ENCODE measurements around the gene CTNNBIP1. TPM values are rescaled to one million over a fixed set of nuclear protein-coding genes. Genes with fewer than 3 reads are reported as not detected.

CTNNBIP1 gene
- total RNA-seq, 1 experiment from 2014 or later = 17.1 TPM

GRCh38 chr1:9859281-9860014 lies 50.6 kb downstream of the CTNNBIP1 start:
- Histone ChIP-seq H3K36me3 (ENCODE audit: control insufficient read depth, insufficient read depth, low read length) (no peaks in the 10 kb centered on the region), H3K9me3 (no peaks in the 10 kb centered on the region), H3K4me3 (ENCODE audit: low read depth, low read length) (no peak overlapping the region), H3K4me1 (no peaks in the 10 kb centered on the region), H3K27me3 (replicated peaks; ENCODE audit: control insufficient read depth, insufficient read depth, low read length) (no peaks in the 10 kb centered on the region)
- intact Hi-C loops (cut with micrococcal nuclease; ENCODE audit: unreplicated experiment) = loop anchor here (10.0 kb wide), 1 partner anchor 135 kb away; no protein-coding TSS in a partner anchor
- no peak for DNase-seq
- ChIA-PET POLR2A (no interaction called here), CTCF (interaction anchor here (1.1 to 1.2 kb wide), 2 partner anchors 68 to 74 kb away, joined by 3 read pairs; no protein-coding TSS in a partner anchor)
- Mint-ChIP-seq H3K4me3 (ENCODE audit: unreplicated experiment) (no peak overlapping the region), H3K27ac (ENCODE audit: unreplicated experiment) (no peak overlapping the region), H3K27me3 (ENCODE audit: insufficient read depth, unreplicated experiment) (no peaks in the 10 kb centered on the region), H3K4me1 (ENCODE audit: low read depth, unreplicated experiment) (no peaks in the 10 kb centered on the region), H3K36me3 (ENCODE audit: insufficient read depth, unreplicated experiment) (peaks cover 5% of the 10 kb centered on the region), H3K9me3 (ENCODE audit: unreplicated experiment) (no peaks in the 10 kb centered on the region)
- BruUV-seq (replicated peaks) = no TSS peak
- TF ChIP-seq CTCF (IDR thresholded peaks at IDR 0.05; ENCODE audit: insufficient read depth in 1 of 2, low read depth in 1 of 2, low read length in 1 of 2, severe bottlenecking in 1 of 2, unreplicated experiment in 1 of 2) = no peak

GRCh38 chr1:9858293-9859035 lies 51.6 kb downstream of the CTNNBIP1 start:
- Mint-ChIP-seq H3K4me1 (ENCODE audit: low read depth, unreplicated experiment) (no peaks in the 10 kb centered on the region), H3K36me3 (ENCODE audit: insufficient read depth, unreplicated experiment) (peaks cover 2% of the 10 kb centered on the region), H3K9me3 (ENCODE audit: unreplicated experiment) (no peaks in the 10 kb centered on the region), H3K27me3 (ENCODE audit: insufficient read depth, unreplicated experiment) (no peaks in the 10 kb centered on the region), H3K4me3 (ENCODE audit: unreplicated experiment) (no peak overlapping the region), H3K27ac (ENCODE audit: unreplicated experiment) (peak overlapping the region; percentile 5)
- Histone ChIP-seq H3K27me3 (replicated peaks; ENCODE audit: control insufficient read depth, insufficient read depth, low read length) (no peaks in the 10 kb centered on the region), H3K36me3 (ENCODE audit: control insufficient read depth, insufficient read depth, low read length) (no peaks in the 10 kb centered on the region), H3K9me3 (no peaks in the 10 kb centered on the region), H3K4me1 (no peaks in the 10 kb centered on the region), H3K4me3 (ENCODE audit: low read depth, low read length) (no peak overlapping the region)
- CTCF ChIA-PET = interaction anchor here (1.1 kb wide), 1 partner anchor 67 kb away, joined by 3 read pairs; no protein-coding TSS in a partner anchor
- intact Hi-C loops (cut with micrococcal nuclease; ENCODE audit: unreplicated experiment) = no loop called here
- DNase-seq = no peak
- no TSS peak for BruUV-seq (replicated peaks)
- TF ChIP-seq CTCF (IDR thresholded peaks at IDR 0.05; ENCODE audit: insufficient read depth in 1 of 2, low read depth in 1 of 2, low read length in 1 of 2, severe bottlenecking in 1 of 2, unreplicated experiment in 1 of 2) = no peak
- POLR2A ChIA-PET = no interaction called here

- H3K36me3 Mint-ChIP-seq (ENCODE audit: insufficient read depth, unreplicated experiment) = no peaks in the 10 kb centered on the region
- H3K4me1 Mint-ChIP-seq (ENCODE audit: low read depth, unreplicated experiment) = no peaks in the 10 kb centered on the region
Observed at GRCh38 chr1:9855186-9855585, 54.9 kb downstream of the CTNNBIP1 start.

More at GRCh38 chr1:9855186-9855585, 54.9 kb downstream of the CTNNBIP1 start:
- no peaks in the 10 kb centered on the region for H3K9me3 Mint-ChIP-seq (ENCODE audit: unreplicated experiment)
- Histone ChIP-seq H3K9me3 (no peaks in the 10 kb centered on the region), H3K4me1 (no peaks in the 10 kb centered on the region), H3K4me3 (ENCODE audit: low read depth, low read length) (no peak overlapping the region), H3K36me3 (ENCODE audit: control insufficient read depth, insufficient read depth, low read length) (no peaks in the 10 kb centered on the region), H3K27me3 (replicated peaks; ENCODE audit: control insufficient read depth, insufficient read depth, low read length) (no peaks in the 10 kb centered on the region)
- ChIA-PET CTCF (no interaction called here), POLR2A (no interaction called here)
- no peak for TF ChIP-seq CTCF (IDR thresholded peaks at IDR 0.05; ENCODE audit: insufficient read depth in 1 of 2, low read depth in 1 of 2, low read length in 1 of 2, severe bottlenecking in 1 of 2, unreplicated experiment in 1 of 2)
- no peak overlapping the region for H3K27ac Mint-ChIP-seq (ENCODE audit: unreplicated experiment)
- no peak overlapping the region for H3K4me3 Mint-ChIP-seq (ENCODE audit: unreplicated experiment)
- BruUV-seq (replicated peaks) = no TSS peak
- no peak for DNase-seq
- H3K27me3 Mint-ChIP-seq (ENCODE audit: insufficient read depth, unreplicated experiment) = no peaks in the 10 kb centered on the region
- intact Hi-C loops (cut with micrococcal nuclease; ENCODE audit: unreplicated experiment) = no loop called here

Measured in Caco-2 (cell line).